CD14-positive monocyte (primary cell): Measurements from ENCODE around the gene ATRX. TPM values are rescaled to one million over a fixed set of nuclear protein-coding genes. Genes with fewer than 3 reads are reported as not detected.

ENCODE experiments used
- DNase-seq, 3 donors: peaks; one replicate each; pipeline ENCODE4 v3.0.0-alpha.2; 2011 to 2022
- H2AFZ ChIP-seq: 2 replicates; pipeline ENCODE4 v1.6.0; 2012; ENCODE audit warnings: mild to moderate bottlenecking, low read depth, low read length, inconsistent platforms; ENCODE audit not compliant: insufficient read depth, poor library complexity, severe bottlenecking
- H3K27ac ChIP-seq, 2 donors: 1 replicate in 1 of 2; 2 replicates in 1 of 2; pipeline ENCODE4 v1.5.1; 2012 to 2013; ENCODE audit warnings: low read length in 2 of 2, control low read depth in 1 of 2, inconsistent platforms in 1 of 2, low read depth in 1 of 2, mild to moderate bottlenecking in 1 of 2
- H3K27me3 ChIP-seq, 2 donors: one replicate each; pipeline versions ENCODE4 v1.6.0 to v1.6.1; 2011 to 2013; ENCODE audit warnings: low read length in 2 of 2; ENCODE audit not compliant: control insufficient read depth in 2 of 2, insufficient read depth in 2 of 2
- H3K36me3 ChIP-seq, 2 donors: replicated peaks in 1 of 2; 1 replicate in 1 of 2; 2 replicates in 1 of 2; pipeline versions ENCODE4 v1.5.1 to v1.6.1; 2012 to 2013; ENCODE audit warnings: low read length in 2 of 2, control low read depth in 1 of 2, inconsistent platforms in 1 of 2, mild to moderate bottlenecking in 1 of 2; ENCODE audit not compliant: insufficient read depth in 2 of 2, control insufficient read depth in 1 of 2
- H3K4me1 ChIP-seq, 2 donors: 1 replicate in 1 of 2; 2 replicates in 1 of 2; pipeline versions ENCODE4 v1.5.1 to v1.6.1; 2012 to 2013; ENCODE audit warnings: low read length in 2 of 2, control low read depth in 1 of 2, inconsistent platforms in 1 of 2, mild to moderate bottlenecking in 1 of 2, moderate library complexity in 1 of 2; ENCODE audit not compliant: insufficient read depth in 2 of 2, control insufficient read depth in 1 of 2
- H3K4me2 ChIP-seq: replicated peaks from 2 replicates; pipeline ENCODE3; 2012; ENCODE audit warnings: low read length, moderate library complexity, mild to moderate bottlenecking; ENCODE audit not compliant: poor library complexity, severe bottlenecking; ENCODE audit errors: extremely low read depth
- H3K4me3 ChIP-seq, 3 experiments: fragments of 200-600 bp in 1 of 3; sonication (generic) in 1 of 3; replicated peaks in 1 of 3; 1 replicate in 2 of 3; 2 replicates in 1 of 3; pipeline ENCODE4 v1.5.1; 2011 to 2013; ENCODE audit warnings: low read length in 3 of 3, mild to moderate bottlenecking in 3 of 3, control low read depth in 2 of 3, low read depth in 2 of 3, inconsistent platforms in 1 of 3, moderate library complexity in 1 of 3
- H3K79me2 ChIP-seq: 2 replicates; pipeline ENCODE4 v1.6.0; 2012; ENCODE audit warnings: mild to moderate bottlenecking, control low read depth, inconsistent platforms, low read length, moderate library complexity; ENCODE audit not compliant: insufficient read depth
- H3K9ac ChIP-seq: 2 replicates; pipeline ENCODE4 v1.6.0; 2017; ENCODE audit warnings: low read length, mild to moderate bottlenecking; ENCODE audit not compliant: insufficient read depth, poor library complexity, severe bottlenecking
- H3K9me3 ChIP-seq, 2 donors: replicated peaks in 1 of 2; 1 replicate in 1 of 2; 2 replicates in 1 of 2; pipeline versions ENCODE4 v1.5.1 to v1.6.1; 2012 to 2013; ENCODE audit warnings: low read length in 2 of 2, control low read depth in 1 of 2; ENCODE audit not compliant: control insufficient read depth in 1 of 2, insufficient read depth in 1 of 2
- H4K20me1 ChIP-seq: 2 replicates; pipeline ENCODE4 v1.6.0; 2012; ENCODE audit warnings: mild to moderate bottlenecking, low read length, control low read depth, moderate library complexity; ENCODE audit not compliant: insufficient read depth
- H3K27ac Mint-ChIP-seq, 7 donors: one replicate each; pipeline ENCODE4 v1.8.0; 2020; ENCODE audit warnings: mild to moderate bottlenecking in 7 of 7, mixed read lengths in 7 of 7, moderate library complexity in 6 of 7, inconsistent platforms in 2 of 7
- H3K27me3 Mint-ChIP-seq, 3 donors: one replicate each; pipeline ENCODE4 v1.8.0; 2021 to 2022; ENCODE audit warnings: low read depth in 3 of 3, mild to moderate bottlenecking in 3 of 3, mixed read lengths in 3 of 3, moderate library complexity in 3 of 3, inconsistent platforms in 1 of 3
- H3K36me3 Mint-ChIP-seq, 2 donors: one replicate each; pipeline ENCODE4 v1.8.0; 2020; ENCODE audit warnings: mixed read lengths in 2 of 2, inconsistent platforms in 1 of 2, mild to moderate bottlenecking in 1 of 2
- H3K4me1 Mint-ChIP-seq: one replicate; pipeline ENCODE4 v1.8.0; 2020; ENCODE audit warnings: mild to moderate bottlenecking, mixed read lengths
- H3K4me3 Mint-ChIP-seq, 2 donors: one replicate each; pipeline ENCODE4 v1.8.0; 2020; ENCODE audit warnings: mild to moderate bottlenecking in 2 of 2, mixed read lengths in 2 of 2, moderate library complexity in 1 of 2
- H3K9me3 Mint-ChIP-seq, 7 donors: one replicate each; pipeline ENCODE4 v1.8.0; 2020 to 2022; ENCODE audit warnings: mixed read lengths in 7 of 7, mild to moderate bottlenecking in 6 of 7, moderate library complexity in 6 of 7, inconsistent platforms in 2 of 7
- CTCF ChIP-seq: fragments of 200-600 bp; IDR thresholded peaks from one replicate; pipeline ENCODE4 v1.8.0; 2022; ENCODE audit warnings: antibody characterized with exemption, mild to moderate bottlenecking
- WGBS: methylation state at CpG from one replicate; pipeline ENCODE4 v1.1.5; 2013; ENCODE audit warnings: missing lambda C conversion rate; ENCODE audit not compliant: insufficient coverage; 5-methylcytosine and 5-hydroxymethylcytosine counted together
- intact Hi-C, 2 donors: fragments of 100-400 bp; cut with micrococcal nuclease; formaldehyde crosslinking; loops; one replicate each; pipeline versions ENCODE4 v1.15.0 to v1.15.1; 2023
- polyA plus RNA-seq, 3 donors: library from polyadenylated mRNA; depleted of rRNA in 1 of 3; unstranded in 2 of 3; stranded (reverse) in 1 of 3; fragments of 300-500 nt in 2 of 3; fragments of >200 nt in 1 of 3; fragmentation: Illumina TruSeq in 2 of 3; gene quantifications; 1 replicate in 2 of 3; 2 replicates in 1 of 3; pipeline ENCODE4 v1.2.3, GENCODE V29; 2012 to 2021

The ATRX gene
- polyA plus RNA-seq, 3 donors: 8.6 to 18.3 (median 17.3) TPM

GRCh38 chrX:77510007-77510406, 276.0 kb downstream of the ATRX start:
- Histone ChIP-seq H3K9me3 (no peaks in the 10 kb centered on the region), H3K27me3 (no peaks in the 10 kb centered on the region), H3K36me3 (peaks cover 26 to 54% of the 10 kb centered on the region in 2 donors), H4K20me1 (no peaks in the 10 kb centered on the region), H3K4me2 (no peak overlapping the region), H3K4me3 (no peak overlapping the region), H3K9ac (no peak overlapping the region), H3K27ac (no peak overlapping the region), H2AFZ (no peak overlapping the region), H3K79me2 (no peaks in the 10 kb centered on the region), H3K4me1 (peaks cover 3 to 6% of the 10 kb centered on the region in 2 donors)
- H3K36me3 Mint-ChIP-seq: peaks cover 44% of the 10 kb centered on the region in 2 donors
- TF ChIP-seq CTCF: no peak
- no peak for DNase-seq
- H3K9me3 Mint-ChIP-seq: peaks cover 0 to 12% (median 4%) of the 10 kb centered on the region in 7 donors
- intact Hi-C loops: no loop called here
- peaks cover 9% of the 10 kb centered on the region for H3K4me1 Mint-ChIP-seq
- H3K27me3 Mint-ChIP-seq: no peaks in the 10 kb centered on the region
- no CpG with 5 or more reads among the region's 1 CpG for WGBS
- no peak overlapping the region for H3K4me3 Mint-ChIP-seq
- no peak overlapping the region for H3K27ac Mint-ChIP-seq

- peak overlapping the region in 1 of 2 donors; percentile 16 for H3K27ac ChIP-seq
- no peaks in the 10 kb centered on the region for H3K27me3 ChIP-seq
- 80% methylated on average over 1 of the region's 2 CpGs for WGBS
- H3K9ac ChIP-seq: no peak overlapping the region
- Mint-ChIP-seq H3K36me3 (peaks cover 15 to 19% of the 10 kb centered on the region in 2 donors), H3K4me3 (no peak overlapping the region), H3K27me3 (no peaks in the 10 kb centered on the region), H3K27ac (peak overlapping the region in 3 of 7 donors; percentile 5 to 42 (median 19)), H3K9me3 (peaks cover 0 to 1% (median 0%) of the 10 kb centered on the region in 7 donors), H3K4me1 (peaks cover 14% of the 10 kb centered on the region)
- no peak overlapping the region for H3K4me2 ChIP-seq
- no peak overlapping the region for H2AFZ ChIP-seq
- TF ChIP-seq CTCF: no peak
- peak; percentile 8 to 20 (median 10) for DNase-seq
- no peaks in the 10 kb centered on the region for H4K20me1 ChIP-seq
- intact Hi-C loops: no loop called here
- H3K9me3 ChIP-seq: no peaks in the 10 kb centered on the region
- H3K4me3 ChIP-seq: no peak overlapping the region
- H3K4me1 ChIP-seq: peaks cover 4 to 6% of the 10 kb centered on the region in 2 donors
- H3K36me3 ChIP-seq: peaks cover 15 to 27% of the 10 kb centered on the region in 2 donors
- H3K79me2 ChIP-seq: no peaks in the 10 kb centered on the region
Observed at GRCh38 chrX:77505227-77505626, 280.8 kb downstream of the ATRX start.
